ENCODE data around the gene DPF3. TPM values are rescaled to one million over a fixed set of nuclear protein-coding genes. Genes with fewer than 3 reads are reported as not detected.
A peak's percentile ranks its signal among the peaks of the same experiment; 100 is the strongest.

Gene DPF3
- total and polyA plus RNA-seq, 5 donors from 2014 or later = 0.11 to 2.0 (median 0.49) TPM; not detected in 1

DNA sequence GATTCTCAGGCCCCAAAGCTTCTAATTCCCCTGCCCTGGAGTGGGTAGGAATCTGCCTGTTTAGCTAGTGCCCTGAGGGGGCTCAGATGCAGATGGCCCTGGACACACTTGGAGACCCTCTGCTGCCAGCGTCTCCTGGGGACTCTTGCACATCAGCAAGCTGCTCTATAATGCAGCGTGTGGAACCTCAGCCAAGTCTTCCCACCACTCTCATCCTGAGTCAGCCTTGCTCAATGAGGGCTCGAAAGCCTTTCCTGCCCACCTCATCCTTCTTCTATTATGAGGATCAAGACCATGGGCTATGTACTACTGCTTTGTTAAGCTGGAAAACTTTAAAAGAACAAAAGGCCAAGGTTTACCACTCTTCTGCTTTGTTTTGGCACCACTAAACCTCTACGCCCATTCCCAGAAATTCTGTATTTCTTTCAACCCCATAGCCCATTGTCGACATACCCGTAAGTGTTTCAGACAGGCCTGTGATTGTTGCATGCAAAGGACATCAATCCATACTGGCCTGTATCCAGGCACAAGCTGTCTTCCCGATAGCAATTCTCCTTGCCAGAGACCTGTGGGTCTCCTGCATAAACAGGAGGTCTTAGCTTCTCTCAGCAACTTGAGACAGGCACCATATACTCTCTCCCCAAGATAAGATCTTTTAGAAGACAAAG, 246.9 kb downstream of the DPF3 start:
- Histone ChIP-seq H3K27me3 (ENCODE audit: control insufficient read depth, insufficient read depth, low read length) (peaks cover 3% of the 10 kb centered on the region), H3K4me1 (ENCODE audit: control insufficient read depth, insufficient read depth, low read length, poor library complexity, severe bottlenecking) (no peaks in the 10 kb centered on the region), H3K36me3 (ENCODE audit: control insufficient read depth, insufficient read depth, low read length) (no peaks in the 10 kb centered on the region), H3K4me3 (ENCODE audit: low read depth, low read length) (no peak overlapping the region), H3K27ac (ENCODE audit: insufficient read depth, low read length, poor library complexity, severe bottlenecking) (no peak overlapping the region), H3K9me3 (ENCODE audit: control insufficient read depth in 2 of 2, low read length in 2 of 2) (no peaks in the 10 kb centered on the region)
- Mint-ChIP-seq H3K36me3 (no peaks in the 10 kb centered on the region), H3K9me3 (no peaks in the 10 kb centered on the region), H3K4me3 (no peak overlapping the region), H3K4me1 (no peaks in the 10 kb centered on the region), H3K27ac (no peak overlapping the region), H3K27me3 (peaks cover 25% of the 10 kb centered on the region)
- no peak for ATAC-seq (ENCODE audit: low read depth in 2 of 2)
- no peak for DNase-seq

DNA sequence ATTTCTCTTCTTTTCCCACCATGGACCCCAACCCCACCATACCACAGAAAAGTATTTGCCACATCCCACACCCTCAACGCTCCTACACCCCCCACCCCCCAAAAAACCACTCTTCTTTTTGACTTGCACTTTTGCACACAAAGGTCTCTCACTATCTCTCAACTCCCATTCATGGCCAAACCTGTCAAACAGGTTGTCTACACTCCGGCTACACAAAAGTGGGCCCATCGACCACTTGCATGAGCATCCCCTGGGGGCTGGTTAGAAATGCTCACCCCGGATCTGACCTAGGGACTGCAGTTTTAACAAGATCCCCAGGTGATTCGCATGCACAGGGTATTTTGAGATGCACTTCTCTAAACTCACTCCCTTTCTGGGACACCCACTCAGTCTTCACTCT, 248.2 kb downstream of the DPF3 start:
- Histone ChIP-seq H3K4me1 (ENCODE audit: control insufficient read depth, insufficient read depth, low read length, poor library complexity, severe bottlenecking) (no peaks in the 10 kb centered on the region), H3K9me3 (ENCODE audit: control insufficient read depth in 2 of 2, low read length in 2 of 2) (no peaks in the 10 kb centered on the region), H3K27ac (ENCODE audit: insufficient read depth, low read length, poor library complexity, severe bottlenecking) (no peak overlapping the region), H3K4me3 (ENCODE audit: low read depth, low read length) (no peak overlapping the region), H3K36me3 (ENCODE audit: control insufficient read depth, insufficient read depth, low read length) (no peaks in the 10 kb centered on the region), H3K27me3 (ENCODE audit: control insufficient read depth, insufficient read depth, low read length) (peaks cover 3% of the 10 kb centered on the region)
- peaks cover 0 to 1% (median 0%) of the 10 kb centered on the region in 7 donors for H3K9me3 Mint-ChIP-seq
- no peak for ATAC-seq (ENCODE audit: low read depth in 2 of 2)
- H3K4me1 Mint-ChIP-seq = no peaks in the 10 kb centered on the region
- H3K36me3 Mint-ChIP-seq = no peaks in the 10 kb centered on the region
- H3K4me3 Mint-ChIP-seq = no peak overlapping the region
- no peak for DNase-seq
- peaks cover 27% of the 10 kb centered on the region for H3K27me3 Mint-ChIP-seq
- H3K27ac Mint-ChIP-seq = no peak overlapping the region

DNA sequence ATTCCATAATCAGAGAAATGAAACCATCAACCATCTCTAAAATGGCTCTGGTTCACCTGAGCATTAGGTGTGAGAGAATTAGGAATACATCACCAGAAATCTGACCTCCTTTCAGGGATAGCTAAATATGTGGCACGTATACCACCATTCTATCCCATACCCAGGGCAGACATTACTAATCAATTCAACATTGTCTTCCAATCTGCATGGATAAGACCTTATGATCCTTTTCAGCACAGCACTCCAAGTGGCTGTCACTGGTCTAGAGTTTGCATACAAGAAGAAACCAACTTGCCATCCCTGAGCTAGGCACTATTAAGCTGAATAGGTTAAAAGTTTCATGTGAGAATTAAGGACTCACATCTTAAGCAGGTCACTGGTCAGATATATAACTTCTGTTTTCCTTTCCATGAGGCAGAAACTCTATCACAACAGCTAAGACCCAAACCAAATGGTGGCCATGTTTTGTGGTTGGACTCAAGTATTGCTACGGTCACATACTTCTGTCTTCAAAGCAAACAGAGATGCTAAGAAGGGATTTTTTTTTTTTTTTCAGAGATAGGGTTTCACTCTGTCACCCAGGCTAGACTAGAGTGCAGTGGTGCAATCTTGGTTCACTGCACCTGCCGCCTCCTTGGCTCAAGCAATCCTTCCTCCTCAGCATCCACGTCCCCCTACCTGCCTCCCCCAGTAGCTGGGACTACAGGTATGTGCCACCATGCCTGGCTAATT, 249.0 kb downstream of the DPF3 start:
- no peak overlapping the region for H3K27ac ChIP-seq (ENCODE audit: insufficient read depth, low read length, poor library complexity, severe bottlenecking)
- Mint-ChIP-seq H3K27ac (no peak overlapping the region), H3K4me3 (no peak overlapping the region), H3K9me3 (peaks cover 0 to 6% (median 0%) of the 10 kb centered on the region in 7 donors), H3K36me3 (no peaks in the 10 kb centered on the region), H3K27me3 (peaks cover 19% of the 10 kb centered on the region), H3K4me1 (no peaks in the 10 kb centered on the region)
- H3K27me3 ChIP-seq (ENCODE audit: control insufficient read depth, insufficient read depth, low read length) = peaks cover 3% of the 10 kb centered on the region
- no peaks in the 10 kb centered on the region for H3K36me3 ChIP-seq (ENCODE audit: control insufficient read depth, insufficient read depth, low read length)
- DNase-seq = peak in 1 of 3 donors; percentile 3
- no peak overlapping the region for H3K4me3 ChIP-seq (ENCODE audit: low read depth, low read length)
- H3K9me3 ChIP-seq (ENCODE audit: control insufficient read depth in 2 of 2, low read length in 2 of 2) = no peaks in the 10 kb centered on the region
- ATAC-seq (ENCODE audit: low read depth in 2 of 2) = no peak
- no peaks in the 10 kb centered on the region for H3K4me1 ChIP-seq (ENCODE audit: control insufficient read depth, insufficient read depth, low read length, poor library complexity, severe bottlenecking)

DNA sequence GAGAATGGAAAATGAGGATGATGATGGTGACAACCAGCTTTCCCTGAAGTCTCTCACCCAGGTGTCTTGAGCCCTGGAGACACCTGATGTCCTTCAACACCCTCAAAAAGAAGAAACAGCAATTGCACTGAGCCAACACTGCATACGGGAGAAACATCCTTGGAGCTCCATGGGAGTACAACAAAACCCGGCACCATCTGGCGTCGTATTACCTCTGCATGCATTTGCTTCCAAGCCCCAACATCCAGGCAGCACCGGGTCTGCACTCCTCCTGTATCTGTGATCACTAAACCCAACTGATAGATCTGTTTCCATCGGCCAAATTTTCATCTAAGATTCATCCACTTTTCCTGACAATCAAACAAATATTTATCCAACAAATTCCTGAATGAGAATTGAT, 249.9 kb downstream of the DPF3 start:
- no peaks in the 10 kb centered on the region for H3K27me3 ChIP-seq (ENCODE audit: control insufficient read depth, insufficient read depth, low read length)
- no peak for DNase-seq
- no peaks in the 10 kb centered on the region for H3K4me1 Mint-ChIP-seq
- no peak overlapping the region for H3K27ac Mint-ChIP-seq
- no peaks in the 10 kb centered on the region for H3K36me3 ChIP-seq (ENCODE audit: control insufficient read depth, insufficient read depth, low read length)
- H3K4me1 ChIP-seq (ENCODE audit: control insufficient read depth, insufficient read depth, low read length, poor library complexity, severe bottlenecking) = no peaks in the 10 kb centered on the region
- no peak overlapping the region for H3K4me3 Mint-ChIP-seq
- H3K4me3 ChIP-seq (ENCODE audit: low read depth, low read length) = no peak overlapping the region
- H3K27me3 Mint-ChIP-seq = peaks cover 16% of the 10 kb centered on the region
- H3K9me3 Mint-ChIP-seq = peaks cover 0 to 6% (median 3%) of the 10 kb centered on the region in 7 donors
- no peak overlapping the region for H3K27ac ChIP-seq (ENCODE audit: insufficient read depth, low read length, poor library complexity, severe bottlenecking)
- H3K36me3 Mint-ChIP-seq = no peaks in the 10 kb centered on the region
- peaks cover 2 to 5% of the 10 kb centered on the region in 2 experiments for H3K9me3 ChIP-seq (ENCODE audit: control insufficient read depth in 2 of 2, low read length in 2 of 2)
- no peak for ATAC-seq (ENCODE audit: low read depth in 2 of 2)

DNA sequence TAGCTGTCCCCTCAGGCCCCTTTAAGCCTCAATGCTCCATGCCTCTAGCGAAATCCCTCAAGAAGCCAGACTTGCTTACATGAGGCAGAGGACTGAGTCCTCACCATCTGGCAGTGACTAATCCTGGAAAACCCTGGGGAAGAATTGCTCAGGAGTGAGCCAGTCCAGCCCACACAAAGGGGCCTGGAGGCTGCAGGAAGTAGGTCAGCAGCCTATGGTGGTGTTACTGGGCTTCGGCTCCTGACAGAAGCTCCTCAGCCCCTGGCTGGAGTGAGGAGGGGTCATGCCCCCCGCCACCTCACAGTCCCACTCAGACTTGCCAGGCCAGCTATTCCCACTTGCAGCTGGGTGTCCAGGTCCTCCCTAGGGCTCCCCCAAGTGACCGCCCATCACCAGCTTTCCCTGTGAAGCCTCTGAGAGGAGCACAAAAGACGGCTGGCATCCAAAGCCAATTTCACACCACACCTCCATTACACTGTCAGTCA, 250.5 kb downstream of the DPF3 start:
- Mint-ChIP-seq H3K4me3 (no peak overlapping the region), H3K9me3 (peaks cover 0 to 6% (median 3%) of the 10 kb centered on the region in 7 donors), H3K27ac (peak overlapping the region in 1 of 3 donors; percentile 64), H3K27me3 (peaks cover 16% of the 10 kb centered on the region), H3K36me3 (no peaks in the 10 kb centered on the region), H3K4me1 (no peaks in the 10 kb centered on the region)
- no peak overlapping the region for H3K27ac ChIP-seq (ENCODE audit: insufficient read depth, low read length, poor library complexity, severe bottlenecking)
- H3K4me3 ChIP-seq (ENCODE audit: low read depth, low read length) = no peak overlapping the region
- H3K9me3 ChIP-seq (ENCODE audit: control insufficient read depth in 2 of 2, low read length in 2 of 2) = peaks cover 3 to 7% of the 10 kb centered on the region in 2 experiments
- H3K27me3 ChIP-seq (ENCODE audit: control insufficient read depth, insufficient read depth, low read length) = no peaks in the 10 kb centered on the region
- H3K4me1 ChIP-seq (ENCODE audit: control insufficient read depth, insufficient read depth, low read length, poor library complexity, severe bottlenecking) = no peaks in the 10 kb centered on the region
- H3K36me3 ChIP-seq (ENCODE audit: control insufficient read depth, insufficient read depth, low read length) = no peaks in the 10 kb centered on the region
- no peak for ATAC-seq (ENCODE audit: low read depth in 2 of 2)
- DNase-seq = no peak

DNA sequence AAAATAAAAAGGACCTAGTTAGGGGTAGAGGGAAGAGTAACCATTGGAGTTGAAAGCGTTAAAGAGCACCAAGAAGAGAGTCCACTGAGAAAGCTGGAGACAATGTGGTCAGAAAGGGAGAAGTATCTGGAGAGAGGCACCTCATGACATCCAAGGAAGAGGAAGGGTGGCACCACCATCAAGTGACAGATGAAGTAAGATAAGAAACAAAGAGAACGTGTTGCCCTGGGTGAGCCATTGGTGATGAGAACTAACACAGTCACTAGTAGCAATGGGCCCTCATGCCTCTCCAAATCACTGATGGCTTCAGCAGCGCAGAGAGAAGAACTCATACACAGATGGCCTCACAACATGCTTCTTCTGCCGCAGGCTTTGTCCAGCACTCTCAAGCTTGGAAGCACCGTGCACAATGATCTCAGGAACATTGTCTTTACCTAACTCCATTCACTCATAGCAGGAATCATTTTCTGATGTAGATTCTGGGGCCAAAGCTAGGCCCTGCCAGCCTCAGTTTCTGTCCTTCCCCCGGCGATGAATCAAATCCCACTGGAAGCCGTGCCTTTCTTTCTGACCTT, 252.9 kb downstream of the DPF3 start:
- H3K36me3 Mint-ChIP-seq = no peaks in the 10 kb centered on the region
- no peak for ATAC-seq (ENCODE audit: low read depth in 2 of 2)
- no peaks in the 10 kb centered on the region for H3K4me1 ChIP-seq (ENCODE audit: control insufficient read depth, insufficient read depth, low read length, poor library complexity, severe bottlenecking)

DNA sequence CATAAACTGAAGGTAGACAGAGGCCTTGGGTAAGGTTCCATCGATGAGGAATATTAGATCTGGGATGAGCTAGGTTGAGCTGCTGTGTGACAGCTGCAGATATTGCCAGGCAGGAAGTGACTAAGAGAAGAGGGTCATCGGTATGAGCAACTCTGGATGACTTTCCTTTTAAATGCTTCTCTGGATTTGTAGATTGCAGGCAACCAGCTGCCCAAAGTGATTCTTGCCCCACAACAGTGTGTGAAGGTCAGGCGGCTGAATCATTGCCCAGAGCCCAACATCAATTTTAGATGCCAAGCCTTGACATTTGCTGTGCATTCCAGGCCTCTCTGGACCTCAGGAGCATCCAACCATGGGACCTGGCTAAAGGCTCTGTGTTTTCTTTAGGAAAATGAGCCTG, 255.9 kb downstream of the DPF3 start:
- H3K27me3 Mint-ChIP-seq = peaks cover 17% of the 10 kb centered on the region
- H3K36me3 Mint-ChIP-seq = no peaks in the 10 kb centered on the region
- Histone ChIP-seq H3K4me1 (ENCODE audit: control insufficient read depth, insufficient read depth, low read length, poor library complexity, severe bottlenecking) (no peaks in the 10 kb centered on the region), H3K27me3 (ENCODE audit: control insufficient read depth, insufficient read depth, low read length) (peaks cover 8% of the 10 kb centered on the region), H3K27ac (ENCODE audit: insufficient read depth, low read length, poor library complexity, severe bottlenecking) (no peak overlapping the region), H3K9me3 (ENCODE audit: control insufficient read depth in 2 of 2, low read length in 2 of 2) (peaks cover 3 to 7% of the 10 kb centered on the region in 2 experiments), H3K4me3 (ENCODE audit: low read depth, low read length) (no peak overlapping the region), H3K36me3 (ENCODE audit: control insufficient read depth, insufficient read depth, low read length) (no peaks in the 10 kb centered on the region)
- H3K27ac Mint-ChIP-seq = no peak overlapping the region
- no peak overlapping the region for H3K4me3 Mint-ChIP-seq
- H3K4me1 Mint-ChIP-seq = peaks cover 0 to 3% (median 0%) of the 10 kb centered on the region in 4 donors
- peaks cover 0 to 8% (median 3%) of the 10 kb centered on the region in 7 donors for H3K9me3 Mint-ChIP-seq
- no peak for DNase-seq
- ATAC-seq (ENCODE audit: low read depth in 2 of 2) = no peak

More for the DNA sequence above, 252.9 kb downstream of the DPF3 start:
- H3K9me3 Mint-ChIP-seq = peaks cover 0 to 6% (median 3%) of the 10 kb centered on the region in 7 donors
- H3K36me3 ChIP-seq (ENCODE audit: control insufficient read depth, insufficient read depth, low read length) = no peaks in the 10 kb centered on the region
- no peak overlapping the region for H3K27ac ChIP-seq (ENCODE audit: insufficient read depth, low read length, poor library complexity, severe bottlenecking)
- H3K9me3 ChIP-seq (ENCODE audit: control insufficient read depth in 2 of 2, low read length in 2 of 2) = peaks cover 3 to 7% of the 10 kb centered on the region in 2 experiments
- H3K4me3 ChIP-seq (ENCODE audit: low read depth, low read length) = no peak overlapping the region
- no peaks in the 10 kb centered on the region for H3K4me1 Mint-ChIP-seq
- no peak for DNase-seq
- no peak overlapping the region for H3K27ac Mint-ChIP-seq
- no peak overlapping the region for H3K4me3 Mint-ChIP-seq
- no peaks in the 10 kb centered on the region for H3K27me3 ChIP-seq (ENCODE audit: control insufficient read depth, insufficient read depth, low read length)
- H3K27me3 Mint-ChIP-seq = peaks cover 21% of the 10 kb centered on the region

Data from CD4-positive, CD25-positive, alpha-beta regulatory T cell (primary cell).